ENCODE data around the gene SLC19A2. TPM values are rescaled to one million over a fixed set of nuclear protein-coding genes. Genes with fewer than 3 reads are reported as not detected.
A peak's percentile ranks its signal among the peaks of the same experiment; 100 is the strongest.

The SLC19A2 gene
- total RNA-seq, 1 experiment from 2014 or later: 27.2 TPM

GRCh38 chr1:169473347-169473746 lies 12.4 kb downstream of the SLC19A2 start:
- H3K27me3 ChIP-seq: no peaks in the 10 kb centered on the region
- H3K27ac ChIP-seq: no peak overlapping the region
- H3K4me1 ChIP-seq: peaks cover 4% of the 10 kb centered on the region; the same call in 1 of the 2 replicates
- DNase-seq: no peak
- H3K36me3 ChIP-seq: peaks cover 15% of the 10 kb centered on the region
- no peaks in the 10 kb centered on the region for H3K9me3 ChIP-seq (replicated peaks)
- no peak overlapping the region for H3K4me3 ChIP-seq

- DNase-seq: no peak
- Histone ChIP-seq H3K27me3 (no peaks in the 10 kb centered on the region), H3K4me3 (no peak overlapping the region), H3K36me3 (peaks cover 18% of the 10 kb centered on the region), H3K9me3 (replicated peaks) (no peaks in the 10 kb centered on the region), H3K27ac (no peak overlapping the region), H3K4me1 (peaks cover 4% of the 10 kb centered on the region; the same call in 1 of the 2 replicates)
These were observed 13.0 kb downstream of the SLC19A2 start for GRCh38 chr1:169472738-169473137.

DNA sequence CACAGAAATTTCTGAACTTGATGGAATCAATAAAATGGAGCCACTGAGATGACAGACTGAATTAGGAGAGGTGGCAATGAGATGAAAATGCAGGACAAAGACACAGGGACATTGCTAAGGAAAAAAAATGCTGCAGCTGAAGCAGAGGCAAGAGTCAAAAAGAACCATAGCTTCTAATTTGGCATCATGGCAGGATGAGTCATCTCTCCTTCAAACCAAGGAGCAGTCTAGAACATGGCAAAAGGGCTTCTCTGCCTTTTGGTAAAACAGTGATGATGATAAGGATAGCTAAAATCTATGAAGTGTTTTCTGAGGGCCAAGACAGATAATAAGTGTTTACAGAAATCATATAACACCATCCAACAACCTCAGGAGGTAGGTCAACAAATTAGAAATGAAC lies 16.8 kb downstream of the SLC19A2 start:
- no peak overlapping the region for H3K4me3 ChIP-seq

GRCh38 chr1:169466259-169467230 lies 19.2 kb downstream of the SLC19A2 start:
- H3K36me3 ChIP-seq: peaks cover 23% of the 10 kb centered on the region
- no peak overlapping the region for H3K4me3 ChIP-seq
- DNase-seq: peak; percentile 19 to 50
- H3K27me3 ChIP-seq: no peaks in the 10 kb centered on the region
- H3K9me3 ChIP-seq (replicated peaks): no peaks in the 10 kb centered on the region
- no peak overlapping the region for H3K27ac ChIP-seq
- H3K4me1 ChIP-seq: no peaks in the 10 kb centered on the region

More for the DNA sequence above, 16.8 kb downstream of the SLC19A2 start:
- no peak overlapping the region for H3K27ac ChIP-seq
- peaks cover 28% of the 10 kb centered on the region for H3K36me3 ChIP-seq
- no peaks in the 10 kb centered on the region for H3K9me3 ChIP-seq (replicated peaks)
- no peak for DNase-seq
- H3K27me3 ChIP-seq: no peaks in the 10 kb centered on the region
- no peaks in the 10 kb centered on the region for H3K4me1 ChIP-seq

DNA sequence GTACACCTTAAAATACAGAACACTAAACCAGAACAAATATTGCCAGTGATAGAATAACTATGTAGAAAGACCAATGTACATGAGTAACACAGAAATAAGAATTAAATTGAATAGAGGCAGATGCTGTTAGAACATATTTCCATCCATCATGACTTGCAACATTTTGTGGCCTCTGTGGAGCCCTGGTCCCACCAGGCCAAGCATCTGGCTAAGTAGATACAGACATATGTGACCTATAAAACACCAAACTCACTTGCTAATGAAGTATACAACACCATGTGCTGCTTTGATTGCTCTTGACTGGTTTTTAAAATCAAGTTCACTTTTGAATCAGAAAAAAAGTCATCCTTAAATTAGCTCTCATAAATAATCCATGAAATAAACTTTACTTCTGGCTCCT lies 20.5 kb downstream of the SLC19A2 start:
- Histone ChIP-seq H3K4me1 (no peaks in the 10 kb centered on the region), H3K4me3 (no peak overlapping the region), H3K27me3 (no peaks in the 10 kb centered on the region), H3K27ac (no peak overlapping the region), H3K36me3 (peaks cover 23% of the 10 kb centered on the region), H3K9me3 (replicated peaks) (no peaks in the 10 kb centered on the region)
- DNase-seq: no peak

- H3K9me3 ChIP-seq (replicated peaks): 0 out of 2 replicates have a peak, but pooled peaks cover under 1% of the 10 kb centered on the region
- H3K4me3 ChIP-seq: no peak overlapping the region
- no peak overlapping the region for H3K27ac ChIP-seq
- peaks cover 16% of the 10 kb centered on the region for H3K36me3 ChIP-seq
- H3K27me3 ChIP-seq: no peaks in the 10 kb centered on the region
- H3K4me1 ChIP-seq: no peaks in the 10 kb centered on the region
- DNase-seq: no peak
These were observed 23.4 kb downstream of the SLC19A2 start for GRCh38 chr1:169462385-169462784.

- Histone ChIP-seq H3K4me1 (no peaks in the 10 kb centered on the region), H3K36me3 (peaks cover 10% of the 10 kb centered on the region; the same call in 1 of the 2 replicates), H3K9me3 (replicated peaks) (0 out of 2 replicates have a peak, but pooled peaks cover 4% of the 10 kb centered on the region), H3K4me3 (no peak overlapping the region), H3K27me3 (no peaks in the 10 kb centered on the region), H3K27ac (no peak overlapping the region)
- no peak for DNase-seq
These were observed 24.2 kb downstream of the SLC19A2 start for GRCh38 chr1:169461390-169462000.

- no peak for DNase-seq
- Histone ChIP-seq H3K4me1 (no peaks in the 10 kb centered on the region), H3K9me3 (replicated peaks) (0 out of 2 replicates have a peak, but pooled peaks cover 4% of the 10 kb centered on the region), H3K36me3 (0 out of 2 replicates have a peak, but pooled peaks cover 3% of the 10 kb centered on the region), H3K27ac (no peak overlapping the region), H3K4me3 (no peak overlapping the region), H3K27me3 (no peaks in the 10 kb centered on the region)
These were observed 25.4 kb downstream of the SLC19A2 start for GRCh38 chr1:169460191-169460833.

DNA sequence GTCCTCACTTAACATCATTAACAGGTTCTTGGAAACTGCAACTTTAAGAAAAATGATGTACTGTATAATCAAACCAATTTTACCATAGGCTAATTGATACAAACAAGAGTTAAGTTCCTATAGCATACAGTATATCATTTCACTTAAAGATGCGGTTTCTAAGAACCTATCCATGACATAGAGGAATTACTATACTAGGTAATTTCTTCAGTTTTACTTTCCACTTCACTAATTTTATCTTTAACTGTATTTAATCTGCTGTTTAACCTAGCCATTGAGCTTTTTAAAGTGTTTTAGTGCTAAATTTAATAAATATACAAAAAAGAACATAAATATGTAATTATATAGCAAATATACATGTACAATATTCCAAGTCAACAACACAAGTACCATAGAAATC lies 28.3 kb downstream of the SLC19A2 start:
- Histone ChIP-seq H3K36me3 (no peaks in the 10 kb centered on the region), H3K27me3 (no peaks in the 10 kb centered on the region), H3K9me3 (replicated peaks) (0 out of 2 replicates have a peak, but pooled peaks cover 4% of the 10 kb centered on the region), H3K27ac (no peak overlapping the region), H3K4me3 (no peak overlapping the region), H3K4me1 (no peaks in the 10 kb centered on the region)
- no peak for DNase-seq

DNA sequence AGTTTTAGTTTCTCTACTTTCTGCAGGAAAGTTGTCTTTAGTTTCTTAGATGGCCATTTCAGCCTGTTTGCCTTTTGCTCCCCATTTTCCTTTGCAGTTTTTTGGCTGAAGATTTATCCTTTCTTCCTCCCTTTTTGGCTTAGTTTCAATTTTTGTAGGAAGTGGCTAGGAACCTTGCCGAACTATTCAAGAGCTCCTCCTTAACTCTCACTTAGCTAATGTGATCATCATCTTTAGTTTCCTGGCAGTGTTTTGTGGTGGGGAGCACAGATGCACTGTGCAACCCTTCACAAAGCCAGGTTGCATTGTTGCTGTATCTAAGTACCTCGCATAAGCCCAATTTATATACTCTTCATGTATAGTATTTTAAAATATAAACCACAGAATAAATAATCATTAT lies 29.7 kb downstream of the SLC19A2 start:
- Histone ChIP-seq H3K9me3 (replicated peaks) (0 out of 2 replicates have a peak, but pooled peaks cover 4% of the 10 kb centered on the region), H3K27ac (no peak overlapping the region), H3K36me3 (no peaks in the 10 kb centered on the region), H3K4me1 (no peaks in the 10 kb centered on the region), H3K27me3 (no peaks in the 10 kb centered on the region), H3K4me3 (no peak overlapping the region)
- no peak for DNase-seq

DNA sequence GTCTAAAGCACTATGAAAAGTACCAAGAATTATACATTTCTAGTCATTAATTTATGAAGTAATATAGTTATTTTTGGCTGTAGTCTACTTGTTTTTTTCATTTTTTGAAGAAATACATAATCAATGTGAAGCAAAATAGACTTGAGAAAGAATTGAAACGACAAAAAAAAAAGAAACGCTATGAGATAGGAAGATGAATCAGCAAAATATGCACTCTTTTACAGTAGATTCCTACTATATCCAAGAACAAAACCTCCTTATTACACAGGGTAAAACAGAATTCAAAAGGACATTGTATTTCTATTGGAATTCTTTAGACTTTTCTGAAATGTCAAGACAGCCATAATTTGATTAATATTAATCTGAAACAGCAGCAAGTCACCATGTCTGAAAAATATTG lies 32.8 kb downstream of the SLC19A2 start:
- DNase-seq: no peak
- Histone ChIP-seq H3K9me3 (replicated peaks) (0 out of 2 replicates have a peak, but pooled peaks cover 4% of the 10 kb centered on the region), H3K4me3 (no peak overlapping the region), H3K27me3 (no peaks in the 10 kb centered on the region), H3K36me3 (no peaks in the 10 kb centered on the region), H3K4me1 (no peaks in the 10 kb centered on the region), H3K27ac (no peak overlapping the region)

DNA sequence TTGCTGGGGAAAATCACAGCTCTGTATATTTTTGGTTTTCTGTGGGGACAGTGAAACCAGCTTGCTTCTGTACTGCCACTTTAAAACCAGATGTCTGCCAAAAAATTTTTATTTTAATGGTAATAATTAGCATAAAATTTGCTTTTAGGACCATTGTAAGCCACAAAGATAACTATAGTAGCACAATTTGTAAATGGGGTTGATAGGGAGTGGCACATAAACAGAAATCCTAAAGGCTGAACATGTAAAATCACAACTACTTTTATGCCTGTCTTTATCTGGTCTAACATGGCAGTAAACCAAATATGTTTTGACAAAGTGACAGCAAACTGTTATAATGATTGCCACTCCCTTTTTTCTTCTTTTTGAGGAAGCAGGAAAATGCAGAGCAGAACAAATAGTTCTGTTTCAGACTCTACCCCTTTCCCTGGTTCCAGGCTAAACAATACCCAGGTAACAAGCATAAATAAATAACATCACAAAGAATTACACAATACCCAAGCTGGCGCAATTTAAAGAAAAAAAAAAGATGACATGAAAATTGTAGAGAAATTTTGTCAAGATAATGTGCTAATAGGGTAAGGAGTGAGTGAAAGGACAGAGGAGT lies 34.4 kb downstream of the SLC19A2 start:
- H3K36me3 ChIP-seq: no peaks in the 10 kb centered on the region
- no peak overlapping the region for H3K27ac ChIP-seq
- no peak overlapping the region for H3K4me3 ChIP-seq
- H3K4me1 ChIP-seq: no peaks in the 10 kb centered on the region
- H3K9me3 ChIP-seq (replicated peaks): no peaks in the 10 kb centered on the region
- no peaks in the 10 kb centered on the region for H3K27me3 ChIP-seq
- no peak for DNase-seq

GRCh38 chr1:169443923-169444322 lies 41.8 kb downstream of the SLC19A2 start:
- no peak overlapping the region for H3K27ac ChIP-seq
- H3K9me3 ChIP-seq (replicated peaks): no peaks in the 10 kb centered on the region
- H3K4me1 ChIP-seq: no peaks in the 10 kb centered on the region
- H3K27me3 ChIP-seq: no peaks in the 10 kb centered on the region
- H3K36me3 ChIP-seq: no peaks in the 10 kb centered on the region
- no peak overlapping the region for H3K4me3 ChIP-seq
- DNase-seq: no peak

- no peak within 1 kb of the TSS for H3K27ac ChIP-seq
- no peaks in the 10 kb centered on the region for H3K27me3 ChIP-seq
- DNase-seq: peak; percentile 78 to 79
- H3K4me3 ChIP-seq: peak within 1 kb of the TSS; percentile 51
- H3K4me1 ChIP-seq: no peaks in the 10 kb centered on the region
- no peaks in the 10 kb centered on the region for H3K36me3 ChIP-seq
- H3K9me3 ChIP-seq (replicated peaks): no peaks in the 10 kb centered on the region
These were observed 58.6 kb downstream of the SLC19A2 start, which contains the start of gene CCDC181 for GRCh38 chr1:169427081-169427641. TSS of gene CCDC181 (minus strand) at chr1:169427474. CDS start at chr1:169424927, 2,547 bp downstream.
